ENCODE measurements around the gene MYL4.
"Not testable (repeated sequence)": the region's sequence is repeated elsewhere in the genome, so short reads cannot be mapped to it uniquely, and the experiment has no call there.

The MYL4 gene

GRCh38 chr17:47208744-47209488 is at the start of gene MYL4:
Gene MYL4 (plus strand): TSS chr17:47209348. CDS start chr17:47209423, 75 bp downstream.
- no peak for DNase-seq

GRCh38 chr17:47162013-47162622 is 47.0 kb upstream of the MYL4 start:
- DNase-seq: no peak

GRCh38 chr17:47164263-47164662 is 44.9 kb upstream of the MYL4 start:
- DNase-seq: no peak

- no peak for DNase-seq
Observed at GRCh38 chr17:47165137-47165536, 44.0 kb upstream of the MYL4 start.

GRCh38 chr17:47166854-47167253 is 42.3 kb upstream of the MYL4 start:
- DNase-seq: not testable (repeated sequence)

- DNase-seq: not testable (repeated sequence)
Observed at GRCh38 chr17:47168896-47169295, 40.3 kb upstream of the MYL4 start.

- DNase-seq: no peak
Observed at GRCh38 chr17:47170710-47171109, 38.4 kb upstream of the MYL4 start.

GRCh38 chr17:47172696-47173565 is 36.2 kb upstream of the MYL4 start:
- no peak for DNase-seq

- DNase-seq: not testable (repeated sequence)
Observed at GRCh38 chr17:47174823-47175222, 34.3 kb upstream of the MYL4 start.

GRCh38 chr17:47176389-47176826 is 32.7 kb upstream of the MYL4 start:
- no peak for DNase-seq

GRCh38 chr17:47177261-47177660 is 31.9 kb upstream of the MYL4 start:
- DNase-seq: no peak

- no peak for DNase-seq
Observed at GRCh38 chr17:47179141-47179540, 30.0 kb upstream of the MYL4 start.

- no peak for DNase-seq
Observed at GRCh38 chr17:47180337-47180736, 28.8 kb upstream of the MYL4 start.

GRCh38 chr17:47180988-47181387 is 28.2 kb upstream of the MYL4 start:
- not testable (repeated sequence) for DNase-seq

- DNase-seq: no peak
Observed at GRCh38 chr17:47184681-47185080, 24.5 kb upstream of the MYL4 start.

- DNase-seq: no peak
Observed at GRCh38 chr17:47188271-47188875, 20.8 kb upstream of the MYL4 start.

- DNase-seq: peak; percentile 99
Observed at GRCh38 chr17:47188876-47189731, 20.0 kb upstream of the MYL4 start, which contains the start of gene CDC27. Gene CDC27 (minus strand): TSS chr17:47189295. CDS start chr17:47189172, 123 bp downstream.

GRCh38 chr17:47189732-47190237 is 19.4 kb upstream of the MYL4 start:
- no peak for DNase-seq

GRCh38 chr17:47190243-47190642 is 18.9 kb upstream of the MYL4 start:
- no peak for DNase-seq

GRCh38 chr17:47190770-47191169 is 18.4 kb upstream of the MYL4 start:
- DNase-seq: no peak

- no peak for DNase-seq
Observed at GRCh38 chr17:47192554-47192953, 16.6 kb upstream of the MYL4 start.
